GM19452 (cell line): Measurements from ENCODE around the gene ACAA1.
"Not testable (repeated sequence)": the region's sequence is repeated elsewhere in the genome, so short reads cannot be mapped to it uniquely, and the experiment has no call there.

ENCODE experiments used
- ATAC-seq: cut with Tn5 transposase; IDR thresholded peaks from one replicate; pipeline ENCODE4 v1.9.1; 2021; ENCODE audit not compliant: unreplicated experiment

The ACAA1 gene

DNA sequence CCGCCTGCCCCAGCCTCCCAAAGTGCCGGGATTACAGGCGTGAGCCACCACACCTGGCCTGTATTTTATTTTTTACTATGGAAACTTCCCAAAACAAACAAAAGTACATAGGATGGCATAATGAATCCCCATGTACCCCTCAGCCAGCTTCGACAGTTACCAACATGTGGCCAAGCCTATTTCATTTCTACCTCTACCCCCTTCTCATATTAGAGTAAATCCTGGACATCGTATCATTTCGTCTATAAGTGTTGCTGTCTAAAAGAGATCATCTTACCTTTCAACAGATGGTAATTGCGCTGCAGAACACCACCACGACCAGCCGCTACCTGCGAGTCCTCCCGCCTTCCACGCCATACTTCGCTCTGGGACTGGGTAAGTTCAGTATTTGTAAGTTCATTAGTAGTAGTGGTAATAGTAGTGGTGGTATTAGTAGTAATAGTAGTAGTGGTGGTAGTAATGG, 53.0 kb downstream of the ACAA1 start:
- ATAC-seq, result no peak

DNA sequence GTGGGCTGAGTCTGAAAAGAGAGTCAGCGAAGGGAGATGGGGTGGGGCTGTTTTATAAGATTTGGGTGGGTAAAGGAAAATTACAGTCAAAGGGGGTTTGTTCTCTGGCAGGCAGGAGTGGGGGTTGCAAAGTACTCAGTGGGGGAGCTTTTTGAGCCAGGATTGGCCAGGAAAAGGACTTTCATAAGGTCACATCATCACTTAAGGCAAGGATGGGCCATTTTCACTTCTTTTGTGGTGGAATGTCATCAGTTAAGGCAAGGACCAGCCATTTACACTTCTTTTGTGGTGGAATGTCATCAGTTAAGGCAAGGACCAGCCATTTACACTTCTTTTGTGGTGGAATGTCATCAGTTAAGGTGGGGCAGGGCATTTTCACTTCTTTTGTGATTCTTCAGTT, 53.7 kb downstream of the ACAA1 start:
- not testable (repeated sequence) for ATAC-seq

DNA sequence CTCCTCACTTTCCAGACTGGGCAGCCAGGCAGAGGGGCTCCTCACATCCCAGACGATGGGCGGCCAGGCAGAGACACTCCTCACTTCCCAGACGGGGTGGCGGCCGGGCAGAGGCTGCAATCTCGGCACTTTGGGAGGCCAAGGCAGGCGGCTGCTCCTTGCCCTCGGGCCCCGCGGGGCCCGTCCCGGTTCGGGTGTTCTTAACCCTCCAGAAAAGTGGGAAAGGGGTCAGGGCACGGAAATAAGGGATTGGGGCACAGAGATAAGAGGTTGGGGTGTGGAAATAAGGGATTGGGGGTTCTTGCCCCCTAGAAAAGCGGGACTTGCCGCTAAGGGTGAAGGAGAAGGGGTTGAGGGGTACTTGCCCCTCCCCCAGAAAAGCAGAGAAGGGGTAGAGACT, 54.6 kb downstream of the ACAA1 start:
- not testable (repeated sequence) for ATAC-seq

DNA sequence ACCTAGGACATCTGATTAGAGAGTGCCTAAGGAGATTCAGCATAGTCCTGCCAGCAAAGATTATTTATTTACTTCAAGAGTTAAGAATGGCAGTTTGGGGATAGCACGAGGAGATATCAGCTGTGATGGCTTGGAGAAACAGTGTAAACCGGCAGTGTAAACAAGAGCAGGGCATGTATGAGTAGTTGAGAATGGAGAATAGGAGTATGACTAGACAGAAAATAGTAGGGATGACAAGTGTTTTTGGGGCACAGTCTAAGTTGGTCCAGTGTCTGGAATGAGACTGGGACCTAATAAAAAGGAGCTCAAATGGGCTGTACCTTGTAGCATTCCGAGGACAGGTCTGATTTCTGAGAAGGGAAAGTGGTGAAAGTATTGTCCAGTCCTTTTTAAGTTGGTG, 59.9 kb downstream of the ACAA1 start:
- ATAC-seq, result not testable (repeated sequence)
